ENCODE results near the gene EPS8L2. TPM values are rescaled to one million over a fixed set of nuclear protein-coding genes. Genes with fewer than 3 reads are reported as not detected.

EPS8L2 gene
- total and polyA plus RNA-seq, 2 experiments from 2014 or later = 157 to 310 TPM

DNA sequence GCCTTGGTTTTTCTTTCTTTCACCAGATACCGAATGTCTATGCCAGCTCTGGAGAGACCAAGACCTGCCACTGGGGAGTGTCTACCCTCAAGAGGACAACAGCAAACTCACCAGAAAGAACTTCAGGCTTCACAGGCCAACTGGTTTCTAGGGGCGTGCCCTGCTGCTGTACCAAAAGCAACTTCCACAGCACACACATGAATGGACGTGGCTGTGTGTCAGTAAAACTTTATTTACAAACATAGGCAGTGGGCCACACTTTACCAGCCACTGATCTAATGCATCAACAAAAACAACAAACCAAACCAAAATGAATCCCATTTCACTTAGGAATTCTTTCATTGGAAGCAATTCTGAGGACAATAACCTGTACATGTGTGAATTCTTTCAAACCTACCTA lies 27.7 kb upstream of the EPS8L2 start:
- Histone ChIP-seq H3K9me3 (ENCODE audit: low read depth) (no peaks in the 10 kb centered on the region), H3K36me3 (replicated peaks; ENCODE audit: insufficient read depth, low read depth) (no peaks in the 10 kb centered on the region), H4K20me1 (ENCODE audit: insufficient read depth, poor library complexity, severe bottlenecking) (no peaks in the 10 kb centered on the region), H3K27ac (no peak overlapping the region), H3K79me2 (no peaks in the 10 kb centered on the region), H2AFZ (no peak overlapping the region), H3K4me3 (no peak overlapping the region), H3K4me2 (no peak overlapping the region), H3K27me3 (no peaks in the 10 kb centered on the region), H3K4me1 (ENCODE audit: insufficient read depth) (no peaks in the 10 kb centered on the region), H3K9me2 (replicated peaks; ENCODE audit: insufficient read depth) (no peaks in the 10 kb centered on the region)
- TF ChIP-seq EZH2 (IDR thresholded peaks at IDR 0.05; ENCODE audit: borderline replicate concordance) (no peak), CTCF (IDR thresholded peaks at IDR 0.05; ENCODE audit: poor library complexity) (no peak), EZH2phosphoT487 (IDR thresholded peaks at IDR 0.05; ENCODE audit: low read depth, severe bottlenecking, unreplicated experiment) (no peak)
- WGBS (ENCODE audit: low lambda C conversion rate, missing lambda C conversion rate) = 92% methylated on average over 3 of the region's 3 CpGs
- no peak for DNase-seq (ENCODE audit: low spot score)

GRCh38 chr11:679271-680207 lies 26.5 kb upstream of the EPS8L2 start:
- H3K79me2 ChIP-seq = no peaks in the 10 kb centered on the region
- no peak overlapping the region for H3K4me3 ChIP-seq
- H4K20me1 ChIP-seq (ENCODE audit: insufficient read depth, poor library complexity, severe bottlenecking) = no peaks in the 10 kb centered on the region
- H3K9me2 ChIP-seq (replicated peaks; ENCODE audit: insufficient read depth) = no peaks in the 10 kb centered on the region
- H3K4me2 ChIP-seq = no peak overlapping the region
- no peaks in the 10 kb centered on the region for H3K9me3 ChIP-seq (ENCODE audit: low read depth)
- TF ChIP-seq EZH2phosphoT487 (IDR thresholded peaks at IDR 0.05; ENCODE audit: low read depth, severe bottlenecking, unreplicated experiment) (no peak), CTCF (IDR thresholded peaks at IDR 0.05; ENCODE audit: poor library complexity) (no peak), EZH2 (IDR thresholded peaks at IDR 0.05; ENCODE audit: borderline replicate concordance) (no peak)
- no peak overlapping the region for H3K27ac ChIP-seq
- no peaks in the 10 kb centered on the region for H3K36me3 ChIP-seq (replicated peaks; ENCODE audit: insufficient read depth, low read depth)
- WGBS (ENCODE audit: low lambda C conversion rate, missing lambda C conversion rate) = 96% methylated on average over 36 of the region's 36 CpGs
- H2AFZ ChIP-seq = no peak overlapping the region
- no peaks in the 10 kb centered on the region for H3K4me1 ChIP-seq (ENCODE audit: insufficient read depth)
- DNase-seq (ENCODE audit: low spot score) = no peak
- H3K27me3 ChIP-seq = no peaks in the 10 kb centered on the region

DNA sequence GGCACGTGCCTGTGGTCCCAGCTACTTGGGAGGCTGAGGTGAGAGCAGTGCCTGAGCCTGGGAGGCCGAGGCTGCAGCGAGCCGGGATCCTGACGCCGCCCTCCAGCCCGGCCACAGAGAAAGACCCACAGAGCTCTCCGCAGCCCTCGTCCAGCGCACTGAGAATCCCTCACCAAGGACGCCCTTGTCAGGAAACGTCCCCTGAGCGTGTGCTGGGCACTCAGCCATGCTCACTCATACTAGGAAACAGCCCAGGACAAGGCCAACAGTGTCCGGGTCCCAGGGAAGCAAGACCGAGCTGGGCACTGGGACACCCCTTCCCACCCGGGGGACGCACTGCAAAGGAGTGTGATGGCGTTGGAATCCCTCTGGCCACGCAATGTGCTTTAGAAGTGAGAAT lies 25.6 kb upstream of the EPS8L2 start:
- DNase-seq (ENCODE audit: low spot score) = no peak
- Histone ChIP-seq H3K27ac (no peak overlapping the region), H3K79me2 (no peaks in the 10 kb centered on the region), H3K36me3 (replicated peaks; ENCODE audit: insufficient read depth, low read depth) (no peaks in the 10 kb centered on the region), H4K20me1 (ENCODE audit: insufficient read depth, poor library complexity, severe bottlenecking) (no peaks in the 10 kb centered on the region), H3K4me3 (no peak overlapping the region), H3K9me3 (ENCODE audit: low read depth) (no peaks in the 10 kb centered on the region), H2AFZ (no peak overlapping the region), H3K27me3 (no peaks in the 10 kb centered on the region), H3K4me2 (no peak overlapping the region), H3K4me1 (ENCODE audit: insufficient read depth) (no peaks in the 10 kb centered on the region), H3K9me2 (replicated peaks; ENCODE audit: insufficient read depth) (no peaks in the 10 kb centered on the region)
- 95% methylated on average over 19 of the region's 19 CpGs for WGBS (ENCODE audit: low lambda C conversion rate, missing lambda C conversion rate)
- TF ChIP-seq EZH2 (IDR thresholded peaks at IDR 0.05; ENCODE audit: borderline replicate concordance) (no peak), CTCF (IDR thresholded peaks at IDR 0.05; ENCODE audit: poor library complexity) (no peak), EZH2phosphoT487 (IDR thresholded peaks at IDR 0.05; ENCODE audit: low read depth, severe bottlenecking, unreplicated experiment) (no peak)

Measured in hepatocyte (in vitro differentiated cells).